Endothelial cell (in vitro differentiated cells): Measurements from ENCODE around the gene TM7SF2. TPM values are rescaled to one million over a fixed set of nuclear protein-coding genes. Genes with fewer than 3 reads are reported as not detected.

ENCODE experiments used
- DNase-seq: peaks from one replicate; pipeline ENCODE4 v3.0.0; 2021; ENCODE audit warnings: low spot score
- H3K27ac Mint-ChIP-seq: one replicate; pipeline ENCODE4 v1.8.0; 2021; ENCODE audit warnings: mixed read lengths, inconsistent platforms; ENCODE audit not compliant: unreplicated experiment
- H3K27me3 Mint-ChIP-seq: one replicate; pipeline ENCODE4 v1.8.0; 2021; ENCODE audit warnings: mild to moderate bottlenecking, moderate library complexity, mixed read lengths, inconsistent platforms; ENCODE audit not compliant: unreplicated experiment
- H3K36me3 Mint-ChIP-seq: one replicate; pipeline ENCODE4 v1.8.0; 2021; ENCODE audit warnings: mild to moderate bottlenecking, low read depth, mixed read lengths, inconsistent platforms; ENCODE audit not compliant: unreplicated experiment
- H3K4me1 Mint-ChIP-seq: one replicate; pipeline ENCODE4 v1.8.0; 2021; ENCODE audit warnings: mild to moderate bottlenecking, mixed read lengths, inconsistent platforms; ENCODE audit not compliant: unreplicated experiment
- H3K4me3 Mint-ChIP-seq: one replicate; pipeline ENCODE4 v1.8.0; 2021; ENCODE audit warnings: mild to moderate bottlenecking, mixed read lengths, inconsistent platforms; ENCODE audit not compliant: unreplicated experiment
- H3K9me3 Mint-ChIP-seq: one replicate; pipeline ENCODE4 v1.8.0; 2021; ENCODE audit warnings: mixed read lengths, inconsistent platforms; ENCODE audit not compliant: unreplicated experiment
- total RNA-seq: library from RNA; stranded (reverse); fragmentation: NEBNext Ultra II Directional; extraction: Animal tissue kit (Norgen Biotek cat#: 25700); gene quantifications from one replicate; pipeline ENCODE4 v1.2.1, GENCODE V29; 2021; ENCODE audit not compliant: unreplicated experiment
- TF ChIP-seq, protein P1 (sequence below): fragments of 200-600 bp; sonication (generic); IDR thresholded peaks from one replicate; pipeline ENCODE4 v1.5.0; 2021; ENCODE audit warnings: antibody characterized with exemption; ENCODE audit not compliant: unreplicated experiment

Gene TM7SF2
- total RNA-seq, 1 donor from 2014 or later, result 35.6 TPM

DNA sequence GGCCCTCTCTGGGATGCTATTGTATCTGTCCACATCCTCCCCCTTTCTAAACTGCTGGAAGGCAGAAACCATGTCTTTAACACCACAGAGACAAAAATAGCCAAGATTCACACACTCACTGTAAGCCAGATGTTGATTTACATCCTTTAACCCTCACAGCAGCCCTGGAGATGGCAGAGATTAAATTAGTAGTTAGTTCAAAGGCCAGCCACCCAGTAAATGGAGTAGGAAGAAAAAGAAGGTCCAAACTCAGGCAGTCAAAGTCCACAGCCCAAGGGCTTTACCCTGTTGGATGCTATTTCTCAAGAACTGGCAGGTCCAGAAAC lies 8.0 kb downstream of the TM7SF2 start:
- H3K27ac Mint-ChIP-seq, result peak overlapping the region; percentile 83
- peaks cover 19% of the 10 kb centered on the region for H3K27me3 Mint-ChIP-seq

DNA sequence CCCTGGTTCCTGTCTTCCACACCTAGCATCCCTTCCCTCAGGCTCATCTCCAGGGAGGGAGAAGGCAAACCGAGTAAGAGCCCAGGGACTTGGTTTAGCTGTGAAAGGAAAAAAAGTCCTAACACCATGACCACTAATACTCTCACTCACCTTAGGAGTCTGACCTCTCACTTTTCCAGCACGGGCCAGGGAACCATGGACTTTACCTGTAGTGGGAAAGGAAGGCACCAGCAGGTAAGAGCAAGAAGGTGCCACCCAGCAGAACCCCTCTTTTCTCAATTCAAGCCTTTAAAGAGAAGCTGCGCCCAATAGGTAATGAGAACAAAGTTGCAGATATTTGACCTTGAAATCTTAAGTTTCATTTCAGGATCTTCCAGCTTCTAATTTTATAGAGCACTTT lies 9.2 kb downstream of the TM7SF2 start:
- H3K27ac Mint-ChIP-seq, result peak overlapping the region; percentile 93
- TF ChIP-seq, protein P1, sequence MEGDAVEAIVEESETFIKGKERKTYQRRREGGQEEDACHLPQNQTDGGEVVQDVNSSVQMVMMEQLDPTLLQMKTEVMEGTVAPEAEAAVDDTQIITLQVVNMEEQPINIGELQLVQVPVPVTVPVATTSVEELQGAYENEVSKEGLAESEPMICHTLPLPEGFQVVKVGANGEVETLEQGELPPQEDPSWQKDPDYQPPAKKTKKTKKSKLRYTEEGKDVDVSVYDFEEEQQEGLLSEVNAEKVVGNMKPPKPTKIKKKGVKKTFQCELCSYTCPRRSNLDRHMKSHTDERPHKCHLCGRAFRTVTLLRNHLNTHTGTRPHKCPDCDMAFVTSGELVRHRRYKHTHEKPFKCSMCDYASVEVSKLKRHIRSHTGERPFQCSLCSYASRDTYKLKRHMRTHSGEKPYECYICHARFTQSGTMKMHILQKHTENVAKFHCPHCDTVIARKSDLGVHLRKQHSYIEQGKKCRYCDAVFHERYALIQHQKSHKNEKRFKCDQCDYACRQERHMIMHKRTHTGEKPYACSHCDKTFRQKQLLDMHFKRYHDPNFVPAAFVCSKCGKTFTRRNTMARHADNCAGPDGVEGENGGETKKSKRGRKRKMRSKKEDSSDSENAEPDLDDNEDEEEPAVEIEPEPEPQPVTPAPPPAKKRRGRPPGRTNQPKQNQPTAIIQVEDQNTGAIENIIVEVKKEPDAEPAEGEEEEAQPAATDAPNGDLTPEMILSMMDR, result no peak
- H3K9me3 Mint-ChIP-seq, result no peaks in the 10 kb centered on the region
- peaks cover 23% of the 10 kb centered on the region for H3K4me1 Mint-ChIP-seq
- peaks cover 18% of the 10 kb centered on the region for H3K27me3 Mint-ChIP-seq
- no peak for DNase-seq
- H3K36me3 Mint-ChIP-seq, result peaks cover 25% of the 10 kb centered on the region
- H3K4me3 Mint-ChIP-seq, result peak overlapping the region; percentile 99

More for the DNA sequence above, 8.0 kb downstream of the TM7SF2 start:
- H3K4me3 Mint-ChIP-seq, result peak overlapping the region; percentile 71
- peaks cover 23% of the 10 kb centered on the region for H3K36me3 Mint-ChIP-seq
- no peak for DNase-seq
- no peaks in the 10 kb centered on the region for H3K9me3 Mint-ChIP-seq
- H3K4me1 Mint-ChIP-seq, result peaks cover 23% of the 10 kb centered on the region
- TF ChIP-seq, protein P1, result no peak

DNA sequence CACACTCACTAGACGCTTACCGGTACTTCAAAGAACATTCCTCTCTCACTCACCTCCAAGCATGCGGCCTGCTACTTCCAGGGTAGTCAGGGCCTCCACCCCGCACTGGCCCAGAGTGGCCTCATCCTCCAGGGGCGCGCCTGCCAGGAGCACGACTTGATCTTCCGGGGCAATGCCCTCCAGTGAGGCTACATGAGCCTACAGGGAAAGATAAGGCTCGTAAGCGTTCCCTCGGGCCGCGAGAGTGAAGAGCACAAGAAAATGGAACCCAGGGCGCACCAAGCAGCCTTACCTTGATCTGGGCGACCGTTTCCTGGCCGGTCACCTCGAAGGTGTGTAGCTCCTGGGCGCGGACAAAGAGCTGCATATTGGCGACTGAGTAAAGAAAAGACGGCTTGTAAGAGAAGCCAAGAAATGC lies 9.8 kb downstream of the TM7SF2 start:
- Mint-ChIP-seq H3K9me3 (no peaks in the 10 kb centered on the region), H3K27ac (peak overlapping the region; percentile 93), H3K4me3 (peak overlapping the region; percentile 99), H3K27me3 (peaks cover 18% of the 10 kb centered on the region), H3K36me3 (peaks cover 29% of the 10 kb centered on the region), H3K4me1 (peaks cover 23% of the 10 kb centered on the region)
- TF ChIP-seq, protein P1, result no peak
- peak; percentile 28 for DNase-seq

DNA sequence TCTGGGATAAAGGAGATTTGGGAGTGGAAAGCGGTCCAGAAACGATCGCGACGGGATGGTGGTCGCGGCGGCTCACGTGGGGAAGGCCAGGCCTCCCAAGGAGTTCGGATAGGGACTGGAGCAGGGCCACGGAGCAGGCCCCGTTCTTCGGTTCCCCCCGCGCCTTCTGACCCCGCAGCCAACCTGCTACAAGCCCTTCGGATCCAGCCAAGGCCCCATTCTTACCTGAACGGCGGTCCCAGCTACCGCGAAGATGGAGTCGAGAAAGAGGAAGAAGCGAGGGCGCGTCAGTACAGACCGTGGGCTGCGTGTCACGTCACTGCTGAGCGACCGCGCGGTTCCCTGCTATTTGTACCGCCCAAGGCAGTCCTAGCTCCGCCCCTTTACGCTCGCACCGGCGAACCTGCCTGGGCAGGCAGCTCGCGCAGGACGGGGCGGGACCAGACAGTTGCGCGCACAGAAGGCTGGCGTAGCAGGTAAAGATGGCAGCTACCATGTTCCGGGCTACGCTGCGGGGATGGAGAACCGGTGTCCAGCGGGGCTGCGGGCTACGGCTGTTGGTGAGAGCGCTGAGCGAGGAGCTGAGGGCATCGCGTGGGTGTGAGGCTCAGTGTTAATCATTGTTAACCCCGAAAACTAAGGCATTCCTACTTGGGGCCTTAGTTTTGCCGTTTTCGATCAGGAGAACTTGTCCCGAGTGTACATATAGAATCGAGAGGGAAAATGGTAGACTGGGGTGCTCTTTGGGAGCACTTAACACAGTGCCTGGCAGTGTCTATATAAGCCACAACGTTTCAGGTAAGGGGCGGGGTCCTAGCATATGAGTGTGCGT lies 10.4 kb downstream of the TM7SF2 start, which contains the start of the genes FAU and MRPL49:
Gene FAU (minus strand): TSS at position 270 of the 832 bp plus-strand sequence. CDS start 321 bp downstream, outside the sequence.
Gene MRPL49 (plus strand): TSS at position 457 of the 832 bp plus-strand sequence. CDS start 26 bp downstream, at position 483.
- peaks cover 23% of the 10 kb centered on the region for H3K4me1 Mint-ChIP-seq
- TF ChIP-seq, protein P1, result no peak
- H3K4me3 Mint-ChIP-seq, result peak within 1 kb of the TSS; percentile 99
- peak; percentile 96 for DNase-seq
- peaks cover 34% of the 10 kb centered on the region for H3K36me3 Mint-ChIP-seq
- peaks cover 14% of the 10 kb centered on the region for H3K27me3 Mint-ChIP-seq
- H3K9me3 Mint-ChIP-seq, result no peaks in the 10 kb centered on the region
- H3K27ac Mint-ChIP-seq, result peak within 1 kb of the TSS; percentile 93
